HEK293 (cell line): ENCODE data around the gene FSTL4.

ENCODE experiments used
- GFI1B ChIP-seq: fragments of 450-650 bp; formaldehyde crosslinking; IDR thresholded peaks from 2 replicates; pipeline ENCODE4 v1.5.1; 2016; ENCODE audit warnings: missing biosample characterization, missing genetic modification characterization
- GLIS1 ChIP-seq: fragments of 450-650 bp; formaldehyde crosslinking; IDR thresholded peaks from 2 replicates; pipeline ENCODE4 v1.5.1; 2016; ENCODE audit warnings: missing biosample characterization, missing genetic modification characterization
- GLIS2 ChIP-seq: fragments of 450-650 bp; formaldehyde crosslinking; IDR thresholded peaks from 2 replicates; pipeline ENCODE4 v1.5.1; 2016; ENCODE audit warnings: missing biosample characterization, missing genetic modification characterization
- KLF16 ChIP-seq: fragments of 450-650 bp; formaldehyde crosslinking; IDR thresholded peaks from 2 replicates; pipeline ENCODE4 v1.5.1; 2017; ENCODE audit warnings: missing biosample characterization, missing genetic modification characterization
- OSR2 ChIP-seq: fragments of 450-650 bp; formaldehyde crosslinking; IDR thresholded peaks from 2 replicates; pipeline ENCODE4 v1.5.1; 2016; ENCODE audit warnings: missing biosample characterization, missing genetic modification characterization
- SCRT2 ChIP-seq: fragments of 450-650 bp; formaldehyde crosslinking; IDR thresholded peaks from 2 replicates; pipeline ENCODE4 v1.5.1; 2016; ENCODE audit warnings: missing biosample characterization, missing genetic modification characterization
- WT1 ChIP-seq: fragments of 450-650 bp; formaldehyde crosslinking; IDR thresholded peaks from 2 replicates; pipeline ENCODE4 v1.5.1; 2016; ENCODE audit warnings: missing biosample characterization, missing genetic modification characterization
- ZBTB17 ChIP-seq: fragments of 450-650 bp; formaldehyde crosslinking; IDR thresholded peaks from 2 replicates; pipeline ENCODE4 v1.5.1; 2016; ENCODE audit warnings: missing biosample characterization, missing genetic modification characterization
- ZBTB20 ChIP-seq: fragments of 450-650 bp; formaldehyde crosslinking; IDR thresholded peaks from 2 replicates; pipeline ENCODE4 v1.5.1; 2016; ENCODE audit warnings: missing biosample characterization, missing genetic modification characterization
- ZIC2 ChIP-seq: fragments of 450-650 bp; formaldehyde crosslinking; IDR thresholded peaks from 2 replicates; pipeline ENCODE4 v1.5.1; 2016; ENCODE audit warnings: missing biosample characterization, missing genetic modification characterization
- ZNF10 ChIP-seq: fragments of 450-650 bp; formaldehyde crosslinking; IDR thresholded peaks from 2 replicates; pipeline ENCODE4 v1.5.1; 2017; ENCODE audit warnings: missing biosample characterization, missing genetic modification characterization
- ZNF146 ChIP-seq: fragments of 450-650 bp; formaldehyde crosslinking; IDR thresholded peaks from 2 replicates; pipeline ENCODE4 v1.5.1; 2016; ENCODE audit warnings: missing biosample characterization, missing genetic modification characterization
- ZNF2 ChIP-seq: fragments of 450-650 bp; formaldehyde crosslinking; IDR thresholded peaks from 2 replicates; pipeline ENCODE4 v1.5.1; 2016; ENCODE audit warnings: missing biosample characterization, missing genetic modification characterization
- ZNF23 ChIP-seq: fragments of 450-650 bp; formaldehyde crosslinking; IDR thresholded peaks from 2 replicates; pipeline ENCODE4 v1.5.1; 2016; ENCODE audit warnings: missing biosample characterization, missing genetic modification characterization, borderline replicate concordance
- ZNF366 ChIP-seq: fragments of 450-650 bp; formaldehyde crosslinking; conservative IDR thresholded peaks from 2 replicates; pipeline ENCODE4 v1.5.1; 2016; ENCODE audit warnings: missing biosample characterization, missing genetic modification characterization
- ZNF391 ChIP-seq: fragments of 450-650 bp; formaldehyde crosslinking; IDR thresholded peaks from 2 replicates; pipeline ENCODE4 v1.5.1; 2016; ENCODE audit warnings: low read depth, missing biosample characterization, missing genetic modification characterization, borderline replicate concordance
- ZNF394 ChIP-seq: fragments of 450-650 bp; formaldehyde crosslinking; IDR thresholded peaks from 2 replicates; pipeline ENCODE4 v1.5.1; 2016; ENCODE audit warnings: missing biosample characterization, missing genetic modification characterization, mild to moderate bottlenecking, moderate library complexity, borderline replicate concordance
- ZNF600 ChIP-seq: fragments of 450-650 bp; formaldehyde crosslinking; IDR thresholded peaks from 2 replicates; pipeline ENCODE4 v1.5.1; 2016; ENCODE audit warnings: missing biosample characterization, missing genetic modification characterization
- ZNF610 ChIP-seq: fragments of 450-650 bp; formaldehyde crosslinking; IDR thresholded peaks from 2 replicates; pipeline ENCODE4 v1.5.1; 2016; ENCODE audit warnings: missing biosample characterization, missing genetic modification characterization, borderline replicate concordance
- ZNF623 ChIP-seq: fragments of 450-650 bp; formaldehyde crosslinking; IDR thresholded peaks from 2 replicates; pipeline ENCODE4 v1.5.1; 2016; ENCODE audit warnings: missing biosample characterization, missing genetic modification characterization
- ZNF629 ChIP-seq: fragments of 450-650 bp; formaldehyde crosslinking; IDR thresholded peaks from 2 replicates; pipeline ENCODE4 v1.5.1; 2017; ENCODE audit warnings: missing biosample characterization, missing genetic modification characterization
- ZNF843 ChIP-seq: fragments of 450-650 bp; formaldehyde crosslinking; IDR thresholded peaks from 2 replicates; pipeline ENCODE4 v1.5.1; 2016; ENCODE audit warnings: missing biosample characterization, missing genetic modification characterization
- ZSCAN23 ChIP-seq: fragments of 450-650 bp; formaldehyde crosslinking; IDR thresholded peaks from 2 replicates; pipeline ENCODE4 v1.5.1; 2016; ENCODE audit warnings: missing biosample characterization, missing genetic modification characterization
- TF ChIP-seq, protein P1 (sequence below): fragments of 450-650 bp; formaldehyde crosslinking; IDR thresholded peaks from 2 replicates; pipeline ENCODE4 v1.5.1; 2016; ENCODE audit warnings: missing biosample characterization, missing genetic modification characterization
- TF ChIP-seq, protein P2 (sequence below): fragments of 450-650 bp; formaldehyde crosslinking; IDR thresholded peaks from 2 replicates; pipeline ENCODE4 v1.5.1; 2016; ENCODE audit warnings: missing biosample characterization, missing genetic modification characterization
- TF ChIP-seq, protein P3 (sequence below): fragments of 450-650 bp; formaldehyde crosslinking; IDR thresholded peaks from 2 replicates; pipeline ENCODE4 v1.5.1; 2016; ENCODE audit warnings: missing biosample characterization, missing genetic modification characterization

The FSTL4 gene

DNA sequence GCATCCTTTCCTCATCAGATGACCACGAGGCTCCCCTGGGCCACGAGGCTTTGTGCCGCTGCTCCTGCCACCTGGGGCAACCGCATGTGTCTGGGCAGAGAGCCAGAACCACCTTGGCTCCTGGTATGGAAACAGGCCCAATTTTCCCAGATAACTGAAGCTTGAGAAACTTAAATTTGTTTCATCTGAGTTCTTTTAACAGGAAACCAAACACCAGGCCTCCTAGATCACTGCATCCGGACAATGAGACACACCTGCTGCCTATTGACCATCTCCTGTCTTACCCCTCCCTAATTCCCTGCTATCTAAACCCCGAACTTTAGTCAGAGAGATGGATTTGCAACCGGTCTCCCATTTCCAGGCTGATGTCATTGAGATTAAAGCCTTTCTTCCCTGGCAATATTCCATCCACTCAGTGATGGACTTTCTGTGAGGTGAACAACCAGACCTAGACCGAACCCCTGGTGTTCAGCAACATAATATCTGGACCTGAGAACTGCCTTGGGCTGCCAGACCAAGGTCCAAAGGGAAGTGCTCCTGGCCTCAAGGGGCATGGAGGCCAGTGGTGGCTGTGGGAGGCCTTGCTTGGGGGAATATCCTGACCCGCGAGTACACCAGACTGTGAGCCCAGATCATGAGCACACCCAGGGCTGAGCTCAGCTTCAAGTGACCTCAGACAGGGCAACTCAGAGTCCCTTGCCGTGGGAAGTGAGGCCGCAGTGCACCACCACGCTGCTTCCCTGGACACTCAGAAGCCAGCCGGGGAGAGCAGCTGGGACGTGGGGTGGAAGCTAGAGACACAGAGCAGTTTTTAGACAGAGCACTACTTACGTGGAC lies 360.8 kb downstream of the FSTL4 start (continued):
- TF ChIP-seq ZNF623 (tag by site-specific recombination) (no peak), ZNF394 (no peak), GLIS2 (tag by site-specific recombination) (no peak), ZNF366 (tag by site-specific recombination) (peak; percentile 73), ZNF23 (tag by site-specific recombination) (no peak), ZNF629 (no peak; the same call in 1 of the 2 replicates), ZNF2 (no peak), GLIS1 (tag by site-specific recombination) (peak; percentile 59; the same call in 1 of the 2 replicates), ZNF391 (tag by site-specific recombination) (no peak), ZIC2 (tag by site-specific recombination) (0 out of 2 replicates have a peak, but pooled peaks have one; percentile 35), ZSCAN23 (tag by site-specific recombination) (no peak), ZBTB17 (tag by site-specific recombination) (peak; percentile 79), KLF16 (tag by site-specific recombination) (no peak), OSR2 (peak; percentile 80), ZNF610 (tag by site-specific recombination) (no peak), ZNF600 (tag by site-specific recombination) (peak; percentile 92), ZBTB20 (tag by site-specific recombination) (0 out of 2 replicates have a peak, but pooled peaks have one; percentile 3), WT1 (tag by site-specific recombination) (no peak), ZNF10 (tag by site-specific recombination) (peak; percentile 27; the same call in 1 of the 2 replicates), ZNF843 (tag by site-specific recombination) (0 out of 2 replicates have a peak, but pooled peaks have one; percentile 31), GFI1B (tag by site-specific recombination) (no peak), ZNF146 (tag by site-specific recombination) (no peak), SCRT2 (peak; percentile 50; the same call in 1 of the 2 replicates)
- TF ChIP-seq, protein P1, sequence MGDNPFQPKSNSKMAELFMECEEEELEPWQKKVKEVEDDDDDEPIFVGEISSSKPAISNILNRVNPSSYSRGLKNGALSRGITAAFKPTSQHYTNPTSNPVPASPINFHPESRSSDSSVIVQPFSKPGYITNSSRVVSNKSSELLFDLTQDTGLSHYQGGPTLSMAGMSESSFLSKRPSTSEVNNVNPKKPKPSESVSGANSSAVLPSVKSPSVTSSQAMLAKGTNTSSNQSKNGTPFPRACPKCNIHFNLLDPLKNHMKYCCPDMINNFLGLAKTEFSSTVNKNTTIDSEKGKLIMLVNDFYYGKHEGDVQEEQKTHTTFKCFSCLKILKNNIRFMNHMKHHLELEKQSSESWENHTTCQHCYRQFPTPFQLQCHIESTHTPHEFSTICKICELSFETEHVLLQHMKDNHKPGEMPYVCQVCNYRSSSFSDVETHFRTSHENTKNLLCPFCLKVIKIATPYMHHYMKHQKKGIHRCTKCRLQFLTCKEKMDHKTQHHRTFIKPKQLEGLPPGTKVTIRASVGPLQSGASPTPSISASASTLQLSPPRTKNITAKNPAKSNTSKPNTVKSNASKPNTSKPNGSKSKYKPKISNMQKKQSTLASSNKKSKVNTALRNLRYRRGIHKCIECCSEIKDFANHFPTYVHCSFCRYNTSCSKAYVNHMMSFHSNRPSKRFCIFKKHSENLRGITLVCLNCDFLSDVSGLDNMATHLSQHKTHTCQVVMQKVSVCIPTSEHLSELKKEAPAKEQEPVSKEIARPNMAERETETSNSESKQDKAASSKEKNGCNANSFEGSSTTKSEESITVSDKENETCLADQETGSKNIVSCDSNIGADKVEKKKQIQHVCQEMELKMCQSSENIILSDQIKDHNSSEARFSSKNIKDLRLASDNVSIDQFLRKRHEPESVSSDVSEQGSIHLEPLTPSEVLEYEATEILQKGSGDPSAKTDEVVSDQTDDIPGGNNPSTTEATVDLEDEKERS (tag by site-specific recombination): no peak
- TF ChIP-seq, protein P2, sequence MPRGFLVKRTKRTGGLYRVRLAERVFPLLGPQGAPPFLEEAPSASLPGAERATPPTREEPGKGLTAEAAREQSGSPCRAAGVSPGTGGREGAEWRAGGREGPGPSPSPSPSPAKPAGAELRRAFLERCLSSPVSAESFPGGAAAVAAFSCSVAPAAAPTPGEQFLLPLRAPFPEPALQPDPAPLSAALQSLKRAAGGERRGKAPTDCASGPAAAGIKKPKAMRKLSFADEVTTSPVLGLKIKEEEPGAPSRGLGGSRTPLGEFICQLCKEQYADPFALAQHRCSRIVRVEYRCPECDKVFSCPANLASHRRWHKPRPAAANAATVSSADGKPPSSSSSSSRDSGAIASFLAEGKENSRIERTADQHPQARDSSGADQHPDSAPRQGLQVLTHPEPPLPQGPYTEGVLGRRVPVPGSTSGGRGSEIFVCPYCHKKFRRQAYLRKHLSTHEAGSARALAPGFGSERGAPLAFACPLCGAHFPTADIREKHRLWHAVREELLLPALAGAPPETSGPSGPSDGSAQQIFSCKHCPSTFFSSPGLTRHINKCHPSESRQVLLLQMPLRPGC (tag by site-specific recombination): no peak
- TF ChIP-seq, protein P3, sequence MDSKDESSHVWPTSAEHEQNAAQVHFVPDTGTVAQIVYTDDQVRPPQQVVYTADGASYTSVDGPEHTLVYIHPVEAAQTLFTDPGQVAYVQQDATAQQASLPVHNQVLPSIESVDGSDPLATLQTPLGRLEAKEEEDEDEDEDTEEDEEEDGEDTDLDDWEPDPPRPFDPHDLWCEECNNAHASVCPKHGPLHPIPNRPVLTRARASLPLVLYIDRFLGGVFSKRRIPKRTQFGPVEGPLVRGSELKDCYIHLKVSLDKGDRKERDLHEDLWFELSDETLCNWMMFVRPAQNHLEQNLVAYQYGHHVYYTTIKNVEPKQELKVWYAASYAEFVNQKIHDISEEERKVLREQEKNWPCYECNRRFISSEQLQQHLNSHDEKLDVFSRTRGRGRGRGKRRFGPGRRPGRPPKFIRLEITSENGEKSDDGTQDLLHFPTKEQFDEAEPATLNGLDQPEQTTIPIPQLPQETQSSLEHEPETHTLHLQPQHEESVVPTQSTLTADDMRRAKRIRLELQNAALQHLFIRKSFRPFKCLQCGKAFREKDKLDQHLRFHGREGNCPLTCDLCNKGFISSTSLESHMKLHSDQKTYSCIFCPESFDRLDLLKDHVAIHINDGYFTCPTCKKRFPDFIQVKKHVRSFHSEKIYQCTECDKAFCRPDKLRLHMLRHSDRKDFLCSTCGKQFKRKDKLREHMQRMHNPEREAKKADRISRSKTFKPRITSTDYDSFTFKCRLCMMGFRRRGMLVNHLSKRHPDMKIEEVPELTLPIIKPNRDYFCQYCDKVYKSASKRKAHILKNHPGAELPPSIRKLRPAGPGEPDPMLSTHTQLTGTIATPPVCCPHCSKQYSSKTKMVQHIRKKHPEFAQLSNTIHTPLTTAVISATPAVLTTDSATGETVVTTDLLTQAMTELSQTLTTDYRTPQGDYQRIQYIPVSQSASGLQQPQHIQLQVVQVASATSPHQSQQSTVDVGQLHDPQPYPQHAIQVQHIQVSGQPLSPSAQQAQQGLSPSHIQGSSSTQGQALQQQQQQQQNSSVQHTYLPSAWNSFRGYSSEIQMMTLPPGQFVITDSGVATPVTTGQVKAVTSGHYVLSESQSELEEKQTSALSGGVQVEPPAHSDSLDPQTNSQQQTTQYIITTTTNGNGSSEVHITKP: peak; percentile 80
